OCI-LY7 (cell line): Measurements from ENCODE around the gene CDH2. TPM values are rescaled to one million over a fixed set of nuclear protein-coding genes. Genes with fewer than 3 reads are reported as not detected.

Experiments used
- BruUV-seq: library from RNA; stranded (reverse); fragments of 400-500 nt; replicated peaks from 2 replicates; lab custom pipeline; 2021; lab: Mats Ljungman, UMichigan
- CTCF ChIA-PET: fragments of 300-600 bp; sonication (Branson Sonifier 250); formaldehyde crosslinking; loops from one replicate; lab custom pipeline; 2022; ENCODE audit warnings: antibody characterized with exemption; ENCODE audit not compliant: unreplicated experiment; lab: Charles Lee
- POLR2A ChIA-PET: fragments of 300-600 bp; sonication (Branson Sonifier 250); formaldehyde crosslinking; loops from one replicate; lab custom pipeline; 2022; ENCODE audit warnings: antibody characterized with exemption; lab: Charles Lee
- DNase-seq: peaks from one replicate; pipeline ENCODE4 v3.0.0-alpha.2; 2015; ENCODE audit warnings: low spot score
- H2AFZ ChIP-seq: fragments of 200-600 bp; sonication (generic), shearing (Covaris generic); 2 replicates; pipeline ENCODE4 v1.6.1; 2014; ENCODE audit warnings: mild to moderate bottlenecking, antibody characterized with exemption, low read length, moderate library complexity
- H3K27ac ChIP-seq: fragments of 200-600 bp; sonication (generic); 2 replicates; pipeline ENCODE4 v1.5.1; 2014; ENCODE audit warnings: mixed run types, low read depth, mild to moderate bottlenecking, moderate library complexity, low read length, inconsistent platforms; ENCODE audit not compliant: poor library complexity, severe bottlenecking
- H3K36me3 ChIP-seq: fragments of 200-600 bp; sonication (generic); 2 replicates; pipeline ENCODE4 v1.6.1; 2014; ENCODE audit warnings: mild to moderate bottlenecking, antibody characterized with exemption, low read length, moderate library complexity, mixed read lengths; ENCODE audit not compliant: insufficient read depth
- H3K4me1 ChIP-seq: fragments of 200-600 bp; sonication (generic); 2 replicates; pipeline ENCODE4 v1.5.1; 2014; ENCODE audit warnings: mild to moderate bottlenecking, low read length; ENCODE audit not compliant: insufficient read depth, poor library complexity, severe bottlenecking
- H3K4me2 ChIP-seq: fragments of 200-600 bp; sonication (generic); 2 replicates; pipeline ENCODE4 v1.6.1; 2014; ENCODE audit warnings: mild to moderate bottlenecking, low read length
- H3K4me3 ChIP-seq: fragments of 200-600 bp; sonication (generic); 2 replicates; pipeline ENCODE4 v1.5.1; 2014; ENCODE audit warnings: mild to moderate bottlenecking, low read depth, low read length; ENCODE audit not compliant: poor library complexity, severe bottlenecking
- H3K79me2 ChIP-seq: fragments of 200-600 bp; sonication (generic); 2 replicates; pipeline ENCODE4 v1.6.1; 2016; ENCODE audit warnings: low read depth, mild to moderate bottlenecking, low read length, moderate library complexity, mixed read lengths; ENCODE audit not compliant: insufficient read depth
- H3K9me2 ChIP-seq: fragments of 200-600 bp; sonication (generic); 2 replicates; pipeline ENCODE4 v1.6.1; 2016; ENCODE audit warnings: mild to moderate bottlenecking, low read length, mixed read lengths; ENCODE audit not compliant: insufficient read depth
- H3K9me3 ChIP-seq: fragments of 200-600 bp; sonication (generic); 2 replicates; pipeline ENCODE4 v1.6.1; 2014; ENCODE audit warnings: mild to moderate bottlenecking, mixed run types, low read length, mixed read lengths
- H4K20me1 ChIP-seq: fragments of 200-600 bp; sonication (generic); 2 replicates; pipeline ENCODE4 v1.6.1; 2014; ENCODE audit warnings: mild to moderate bottlenecking, antibody characterized with exemption, low read length, moderate library complexity, mixed read lengths; ENCODE audit not compliant: insufficient read depth
- EZH2phosphoT487 ChIP-seq: fragments of 200-600 bp; sonication (generic); IDR thresholded peaks from 2 replicates; pipeline ENCODE4 v1.6.1; 2018; ENCODE audit warnings: low read depth, borderline replicate concordance, mild to moderate bottlenecking, mixed run types, antibody characterized with exemption, low read length, moderate library complexity, mixed read lengths
- intact Hi-C: fragments of 100-400 bp; cut with micrococcal nuclease; formaldehyde crosslinking; loops from one replicate; pipeline ENCODE4 v1.10.0; 2022; ENCODE audit not compliant: unreplicated experiment
- total RNA-seq, 2 experiments: library from RNA; depleted of rRNA in 1 of 2; stranded (reverse); fragments of >200 nt in 1 of 2; shearing (Covaris generic) in 1 of 2; gene quantifications; 2 replicates each; pipeline ENCODE4 v1.2.3, GENCODE V29; 2014 to 2022
- TF ChIP-seq, protein P1 (sequence below): fragments of 200-600 bp; sonication (generic); conservative IDR thresholded peaks from 2 replicates; pipeline ENCODE4 v1.5.1; 2014; ENCODE audit warnings: mild to moderate bottlenecking, antibody characterized with exemption, low read length, moderate library complexity, mixed read lengths

Gene CDH2
- total RNA-seq, 2 experiments from 2014 or later = not detected

DNA sequence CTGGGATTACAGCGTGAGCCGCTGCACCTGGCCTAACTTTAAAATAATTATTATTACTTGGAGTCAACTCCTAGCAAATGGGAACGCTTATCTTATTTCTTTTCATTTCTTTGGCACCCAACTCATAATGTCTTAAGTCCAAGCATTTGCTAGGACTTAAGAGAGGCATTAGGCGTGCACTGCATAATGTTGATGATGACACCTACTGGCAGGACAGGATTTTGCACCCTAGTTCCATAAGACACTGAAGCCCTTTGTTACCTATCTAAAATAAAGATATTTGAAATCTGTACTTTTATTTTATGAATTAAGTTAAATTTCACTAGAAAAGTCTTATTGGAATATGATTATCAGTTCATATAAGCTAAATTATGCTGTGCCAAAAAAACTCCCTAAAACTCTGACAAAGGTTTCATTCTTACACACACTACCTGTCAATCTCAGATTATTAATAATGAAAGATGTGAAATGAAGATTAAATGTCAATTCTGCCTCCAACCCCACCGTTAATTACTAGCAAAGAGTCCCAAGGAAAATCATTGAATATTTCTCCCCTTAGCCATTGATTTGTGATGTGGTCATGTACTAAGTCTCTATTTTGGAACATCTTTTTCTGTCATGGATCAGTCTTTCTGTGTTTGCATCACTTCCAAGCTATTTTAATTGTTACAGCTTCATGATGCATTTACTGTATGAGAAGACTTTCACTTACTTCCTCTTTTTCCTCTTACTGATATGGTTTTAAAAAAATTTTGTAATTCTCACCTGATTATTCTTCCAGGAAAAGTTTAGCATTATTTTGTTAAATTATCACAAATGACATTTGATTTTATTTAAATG, 12.7 kb upstream of the CDH2 start:
- Histone ChIP-seq H3K9me3 (no peaks in the 10 kb centered on the region), H3K36me3 (no peaks in the 10 kb centered on the region), H3K79me2 (no peaks in the 10 kb centered on the region), H3K4me1 (no peaks in the 10 kb centered on the region), H3K9me2 (no peaks in the 10 kb centered on the region), H3K4me2 (no peak overlapping the region), H4K20me1 (no peaks in the 10 kb centered on the region), H3K4me3 (no peak overlapping the region), H3K27ac (no peak overlapping the region), H2AFZ (no peak overlapping the region)
- TF ChIP-seq EZH2phosphoT487 = no peak
- TF ChIP-seq, protein P1, sequence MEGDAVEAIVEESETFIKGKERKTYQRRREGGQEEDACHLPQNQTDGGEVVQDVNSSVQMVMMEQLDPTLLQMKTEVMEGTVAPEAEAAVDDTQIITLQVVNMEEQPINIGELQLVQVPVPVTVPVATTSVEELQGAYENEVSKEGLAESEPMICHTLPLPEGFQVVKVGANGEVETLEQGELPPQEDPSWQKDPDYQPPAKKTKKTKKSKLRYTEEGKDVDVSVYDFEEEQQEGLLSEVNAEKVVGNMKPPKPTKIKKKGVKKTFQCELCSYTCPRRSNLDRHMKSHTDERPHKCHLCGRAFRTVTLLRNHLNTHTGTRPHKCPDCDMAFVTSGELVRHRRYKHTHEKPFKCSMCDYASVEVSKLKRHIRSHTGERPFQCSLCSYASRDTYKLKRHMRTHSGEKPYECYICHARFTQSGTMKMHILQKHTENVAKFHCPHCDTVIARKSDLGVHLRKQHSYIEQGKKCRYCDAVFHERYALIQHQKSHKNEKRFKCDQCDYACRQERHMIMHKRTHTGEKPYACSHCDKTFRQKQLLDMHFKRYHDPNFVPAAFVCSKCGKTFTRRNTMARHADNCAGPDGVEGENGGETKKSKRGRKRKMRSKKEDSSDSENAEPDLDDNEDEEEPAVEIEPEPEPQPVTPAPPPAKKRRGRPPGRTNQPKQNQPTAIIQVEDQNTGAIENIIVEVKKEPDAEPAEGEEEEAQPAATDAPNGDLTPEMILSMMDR = peak; percentile 82
- ChIA-PET POLR2A (no interaction called here), CTCF (no interaction called here)
- peak; percentile 43 for DNase-seq
- BruUV-seq = no TSS peak
- intact Hi-C loops = loop anchor here (10.0 kb wide), 2 partner anchors 505 to 585 kb away; no protein-coding TSS in a partner anchor

DNA sequence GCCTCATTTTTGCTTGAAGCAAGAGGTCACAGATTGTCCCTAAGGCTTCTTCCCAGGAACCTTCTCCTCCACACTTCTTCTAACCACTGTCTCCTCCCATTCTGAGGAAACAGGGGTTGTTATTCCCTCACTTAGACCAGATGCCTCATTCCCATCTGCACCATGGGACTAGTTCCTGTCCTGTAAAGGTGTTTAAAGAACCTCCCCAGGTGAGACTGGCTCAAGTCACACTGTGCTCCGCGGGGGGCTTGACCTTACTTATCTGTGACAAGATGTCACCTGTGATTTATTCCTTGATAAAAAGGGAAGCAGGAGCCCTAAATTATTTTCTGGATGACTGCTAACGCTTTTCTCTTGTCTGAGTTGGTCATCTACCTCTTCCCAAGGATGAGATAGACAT, 8.2 kb upstream of the CDH2 start:
- Histone ChIP-seq H3K4me3 (no peak overlapping the region), H3K4me1 (no peaks in the 10 kb centered on the region), H2AFZ (no peak overlapping the region), H3K9me3 (no peaks in the 10 kb centered on the region), H3K36me3 (no peaks in the 10 kb centered on the region), H3K27ac (no peak overlapping the region), H4K20me1 (no peaks in the 10 kb centered on the region), H3K4me2 (no peak overlapping the region), H3K79me2 (no peaks in the 10 kb centered on the region), H3K9me2 (no peaks in the 10 kb centered on the region)
- no TSS peak for BruUV-seq
- POLR2A ChIA-PET = interaction anchor here (1.3 kb wide), 1 partner anchor 14 kb away, joined by 4 read pairs; no protein-coding TSS in a partner anchor
- intact Hi-C loops = loop anchor here (10.0 kb wide), 2 partner anchors 500 to 580 kb away; no protein-coding TSS in a partner anchor
- CTCF ChIA-PET = no interaction called here
- DNase-seq = no peak
- TF ChIP-seq, protein P1 = no peak
- no peak for TF ChIP-seq EZH2phosphoT487
